LNCAP (cell line): ENCODE results near the gene RAPGEF6.

Experiments used
- TF ChIP-seq, protein P1 (sequence below): fragments of 450-650 bp; IDR thresholded peaks from 2 replicates; pipeline ENCODE4 v1.5.1; 2017; ENCODE audit warnings: mild to moderate bottlenecking

The RAPGEF6 gene

DNA sequence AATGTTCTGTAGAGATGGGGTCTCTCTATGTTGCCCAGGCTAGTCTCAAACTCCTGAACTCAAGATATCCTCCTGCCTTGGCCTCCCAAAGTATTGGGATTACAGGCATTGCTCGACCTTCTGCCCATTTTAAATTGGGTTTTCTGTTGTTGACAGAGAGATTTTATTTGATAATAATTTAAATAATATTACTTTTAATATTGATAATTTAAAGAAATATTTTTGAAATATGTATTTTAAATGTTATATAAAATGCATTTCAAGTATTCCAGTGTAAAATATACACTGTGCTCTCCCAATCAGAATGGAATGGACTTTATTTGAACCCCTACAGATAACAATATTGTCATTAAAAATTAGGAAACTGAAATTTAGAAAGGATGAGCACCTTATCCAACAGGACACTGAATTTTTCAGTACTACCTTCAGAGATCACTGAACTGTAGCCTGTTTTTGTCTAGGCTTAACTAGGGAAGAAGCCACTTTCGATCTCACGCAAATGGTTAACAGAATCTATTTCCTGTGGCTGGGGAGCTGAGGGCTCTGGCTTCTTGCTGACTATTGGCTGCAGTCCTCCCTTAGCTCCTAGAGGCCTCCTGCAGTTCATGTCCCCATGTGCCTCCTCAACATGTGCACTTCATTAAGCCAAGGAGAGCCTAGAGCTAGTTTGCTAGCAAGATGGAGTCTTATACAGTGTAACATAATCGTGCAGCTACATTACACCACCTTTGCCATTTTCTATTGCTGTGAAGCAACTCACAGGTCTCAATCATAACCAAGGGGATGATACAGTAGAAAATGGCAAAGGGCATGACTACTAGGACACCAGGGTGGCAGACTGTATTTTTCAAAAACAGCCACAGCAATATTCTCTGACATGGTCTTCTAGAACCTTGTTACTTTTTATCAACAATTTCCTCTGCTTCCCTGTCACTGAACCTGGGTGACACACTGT is 221.1 kb downstream of the RAPGEF6 start:
- TF ChIP-seq, protein P1, sequence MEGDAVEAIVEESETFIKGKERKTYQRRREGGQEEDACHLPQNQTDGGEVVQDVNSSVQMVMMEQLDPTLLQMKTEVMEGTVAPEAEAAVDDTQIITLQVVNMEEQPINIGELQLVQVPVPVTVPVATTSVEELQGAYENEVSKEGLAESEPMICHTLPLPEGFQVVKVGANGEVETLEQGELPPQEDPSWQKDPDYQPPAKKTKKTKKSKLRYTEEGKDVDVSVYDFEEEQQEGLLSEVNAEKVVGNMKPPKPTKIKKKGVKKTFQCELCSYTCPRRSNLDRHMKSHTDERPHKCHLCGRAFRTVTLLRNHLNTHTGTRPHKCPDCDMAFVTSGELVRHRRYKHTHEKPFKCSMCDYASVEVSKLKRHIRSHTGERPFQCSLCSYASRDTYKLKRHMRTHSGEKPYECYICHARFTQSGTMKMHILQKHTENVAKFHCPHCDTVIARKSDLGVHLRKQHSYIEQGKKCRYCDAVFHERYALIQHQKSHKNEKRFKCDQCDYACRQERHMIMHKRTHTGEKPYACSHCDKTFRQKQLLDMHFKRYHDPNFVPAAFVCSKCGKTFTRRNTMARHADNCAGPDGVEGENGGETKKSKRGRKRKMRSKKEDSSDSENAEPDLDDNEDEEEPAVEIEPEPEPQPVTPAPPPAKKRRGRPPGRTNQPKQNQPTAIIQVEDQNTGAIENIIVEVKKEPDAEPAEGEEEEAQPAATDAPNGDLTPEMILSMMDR, result no peak

DNA sequence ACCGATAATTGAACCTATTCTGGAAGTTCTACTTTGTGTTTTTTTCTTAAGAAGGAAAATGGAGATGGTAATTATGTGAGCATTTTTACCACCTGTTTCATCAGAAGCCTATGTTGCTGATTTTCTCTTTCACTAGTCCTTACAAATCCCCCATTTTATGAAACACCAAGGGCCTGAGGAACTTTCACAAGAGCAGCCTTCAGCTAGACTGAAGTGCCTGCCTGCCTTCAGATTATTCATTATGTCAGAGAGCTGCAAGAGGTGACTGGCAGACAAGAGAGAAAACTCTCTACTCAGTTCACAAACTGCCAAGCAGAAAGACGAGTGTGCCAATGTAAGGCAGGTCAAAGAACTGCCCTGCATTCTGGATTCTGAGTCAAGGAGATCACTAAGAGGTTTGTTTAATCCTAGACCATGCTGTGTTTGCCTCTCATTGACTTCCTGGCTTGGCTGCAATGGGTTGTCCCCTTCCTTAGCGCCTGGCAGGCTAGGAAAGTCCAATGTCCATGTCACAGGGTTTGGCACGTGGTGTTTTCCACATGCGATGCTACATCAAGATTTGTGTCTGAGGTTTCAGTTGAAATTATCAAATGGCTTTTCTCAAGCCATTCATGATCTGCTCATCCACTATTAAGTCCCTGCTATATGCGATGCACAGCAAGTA is 227.9 kb downstream of the RAPGEF6 start:
- TF ChIP-seq, protein P1, result no peak

DNA sequence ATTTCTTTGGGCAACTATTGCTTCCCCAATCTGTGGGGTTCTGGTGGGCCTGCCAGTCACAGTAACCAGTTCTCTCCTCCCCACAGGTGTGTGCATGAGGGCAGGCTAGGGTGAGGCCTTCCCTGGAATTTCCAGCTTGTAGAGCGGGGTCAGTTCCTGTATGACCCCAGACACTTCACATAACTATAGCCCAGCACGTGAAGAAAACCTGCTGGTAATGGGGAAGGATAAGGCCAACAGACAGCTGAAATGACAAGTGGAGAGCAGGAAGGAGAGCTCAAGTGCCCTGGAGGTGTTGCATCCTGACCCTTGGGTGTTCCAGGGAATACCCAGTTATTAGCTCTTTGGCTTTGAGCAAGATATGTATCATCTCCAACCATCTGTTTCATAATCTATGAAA is 229.0 kb downstream of the RAPGEF6 start:
- TF ChIP-seq, protein P1, result no peak

DNA sequence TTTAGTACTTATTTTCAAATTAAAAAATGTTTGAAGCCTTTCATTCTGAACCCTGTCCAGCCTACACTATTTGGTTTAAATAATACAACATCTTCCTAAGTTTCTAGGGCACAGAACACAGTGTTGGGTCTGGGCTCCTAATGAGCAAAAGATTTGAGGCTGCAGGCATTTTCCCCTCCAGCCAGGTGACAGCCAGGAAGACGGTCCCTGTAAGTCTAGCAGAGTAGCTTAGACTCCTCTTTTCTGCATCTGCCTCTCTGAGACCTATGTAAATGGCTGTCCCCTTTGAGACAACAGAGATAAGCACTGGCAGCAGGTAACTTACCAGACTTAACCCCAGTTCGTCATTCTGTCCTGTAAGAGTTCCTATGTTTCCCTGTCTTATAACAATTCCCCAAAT is 229.4 kb downstream of the RAPGEF6 start:
- TF ChIP-seq, protein P1, result no peak

- TF ChIP-seq, protein P1, result no peak
Observed at GRCh38 chr5:131400585-131400984, 234.4 kb downstream of the RAPGEF6 start.

DNA sequence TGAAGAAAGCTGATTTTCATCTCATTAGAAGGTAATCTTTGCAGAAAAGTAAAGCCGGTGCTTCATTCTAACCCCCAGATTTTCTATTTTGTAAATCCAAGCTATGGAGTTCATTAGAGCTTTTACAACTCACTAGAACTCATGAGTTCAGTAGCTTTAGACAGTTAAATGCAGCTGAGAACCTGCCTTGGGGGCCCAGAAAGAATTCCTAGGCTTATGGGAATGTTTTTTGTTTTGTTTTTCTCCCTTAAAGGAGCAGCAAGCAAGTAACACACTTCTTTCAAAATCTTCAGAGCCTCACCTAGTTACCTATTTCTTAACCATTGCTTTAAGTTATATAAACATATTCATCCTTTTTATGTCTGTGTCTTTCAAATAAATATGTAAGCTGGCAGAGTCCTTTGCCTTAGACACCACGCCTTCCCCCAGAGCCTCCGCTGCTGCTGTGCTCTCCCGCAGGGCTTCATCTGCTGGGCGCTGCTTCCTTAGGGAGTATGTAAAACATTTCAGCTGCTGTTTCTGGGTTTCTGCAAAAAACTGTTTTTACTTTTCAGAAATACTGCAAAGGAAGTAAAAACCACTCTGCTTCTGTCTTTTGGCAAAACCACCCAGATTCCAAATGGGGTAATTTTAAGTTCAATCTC is 238.3 kb downstream of the RAPGEF6 start:
- TF ChIP-seq, protein P1, result no peak

- TF ChIP-seq, protein P1, result no peak
Observed at GRCh38 chr5:131396015-131396414, 239.0 kb downstream of the RAPGEF6 start.
